ENCODE data around the gene GJC2.

DNA sequence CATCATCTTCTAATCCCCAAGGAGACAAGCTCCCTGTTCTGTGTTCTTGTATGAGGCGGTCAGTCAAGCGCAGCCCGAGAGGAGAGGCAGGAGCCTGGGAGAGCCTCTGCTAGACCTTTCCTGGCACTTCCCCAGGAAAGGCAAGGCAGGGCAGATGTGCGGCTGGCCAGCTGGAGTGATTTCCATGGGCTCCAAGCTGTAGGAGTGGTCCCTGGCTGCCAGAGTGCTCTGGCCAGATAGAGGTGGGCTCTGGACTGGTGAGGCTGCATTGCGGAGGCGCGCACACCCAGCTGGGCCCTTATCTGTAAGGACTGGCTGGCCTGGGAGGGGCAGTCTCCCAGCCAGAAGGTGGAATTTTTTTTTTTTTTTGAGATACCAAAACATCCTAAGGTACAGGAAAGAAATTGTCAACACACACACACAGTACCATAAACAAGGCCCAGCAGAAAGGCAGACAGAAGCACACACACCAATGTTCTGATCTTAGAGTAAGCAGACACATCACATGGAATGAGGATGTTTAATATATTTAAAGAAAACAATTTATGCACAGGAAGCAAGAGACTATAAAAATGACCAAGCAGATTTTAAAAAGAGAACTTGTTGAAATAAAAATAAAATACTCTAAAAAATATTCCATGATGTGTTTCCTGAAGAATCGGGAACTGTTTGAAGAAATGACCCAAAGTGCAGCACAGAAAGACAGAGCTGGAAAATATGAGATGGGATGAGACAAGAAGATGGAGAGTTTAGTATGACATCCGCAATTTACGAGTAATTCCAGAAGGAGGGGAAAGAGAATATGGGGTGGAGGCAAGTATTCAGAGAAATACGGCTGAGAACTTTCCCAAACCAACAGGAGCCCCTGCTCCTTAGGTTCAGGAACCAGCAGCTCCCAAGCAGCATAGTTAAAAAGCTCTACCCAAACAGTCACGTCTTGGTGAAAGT is 29.3 kb downstream of the GJC2 start:
- TF ChIP-seq, protein P1, sequence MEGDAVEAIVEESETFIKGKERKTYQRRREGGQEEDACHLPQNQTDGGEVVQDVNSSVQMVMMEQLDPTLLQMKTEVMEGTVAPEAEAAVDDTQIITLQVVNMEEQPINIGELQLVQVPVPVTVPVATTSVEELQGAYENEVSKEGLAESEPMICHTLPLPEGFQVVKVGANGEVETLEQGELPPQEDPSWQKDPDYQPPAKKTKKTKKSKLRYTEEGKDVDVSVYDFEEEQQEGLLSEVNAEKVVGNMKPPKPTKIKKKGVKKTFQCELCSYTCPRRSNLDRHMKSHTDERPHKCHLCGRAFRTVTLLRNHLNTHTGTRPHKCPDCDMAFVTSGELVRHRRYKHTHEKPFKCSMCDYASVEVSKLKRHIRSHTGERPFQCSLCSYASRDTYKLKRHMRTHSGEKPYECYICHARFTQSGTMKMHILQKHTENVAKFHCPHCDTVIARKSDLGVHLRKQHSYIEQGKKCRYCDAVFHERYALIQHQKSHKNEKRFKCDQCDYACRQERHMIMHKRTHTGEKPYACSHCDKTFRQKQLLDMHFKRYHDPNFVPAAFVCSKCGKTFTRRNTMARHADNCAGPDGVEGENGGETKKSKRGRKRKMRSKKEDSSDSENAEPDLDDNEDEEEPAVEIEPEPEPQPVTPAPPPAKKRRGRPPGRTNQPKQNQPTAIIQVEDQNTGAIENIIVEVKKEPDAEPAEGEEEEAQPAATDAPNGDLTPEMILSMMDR (IDR thresholded peaks at IDR 0.05) = no peak
- no peak for TF ChIP-seq EZH2 (IDR thresholded peaks at IDR 0.05; ENCODE audit: borderline replicate concordance, insufficient read depth, low read depth, low read length, poor library complexity, severe bottlenecking)
